OCI-LY3 (cell line): ENCODE measurements around the gene FBXO28.

Experiments
- H2AFZ ChIP-seq: fragments of 200-600, 300-600 bp; shearing (Covaris generic); 2 replicates; pipeline ENCODE4 v1.6.0; 2014; ENCODE audit warnings: antibody characterized with exemption, low read depth, low read length
- H3K27ac ChIP-seq: fragments of 200-600, 300-600 bp; sonication (generic); 2 replicates; pipeline ENCODE4 v1.5.1; 2014; ENCODE audit warnings: mild to moderate bottlenecking, low read length, moderate library complexity, mixed read lengths
- H3K27me3 ChIP-seq: fragments of 200-600, 300-600 bp; sonication (generic); 2 replicates; pipeline ENCODE4 v1.6.1; 2014; ENCODE audit warnings: low read depth, low read length, mixed read lengths
- H3K36me3 ChIP-seq: fragments of 200-600, 300-600 bp; sonication (generic); replicated peaks from 2 replicates; pipeline ENCODE3; 2014; ENCODE audit warnings: low read depth, low read length, mixed read lengths
- H3K4me1 ChIP-seq: fragments of 300-600, 200-600 bp; sonication (generic); 2 replicates; pipeline ENCODE4 v1.6.1; 2014; ENCODE audit warnings: low read length, mixed read lengths
- H3K4me2 ChIP-seq: fragments of 200-600, 300-600 bp; sonication (generic); 2 replicates; pipeline ENCODE4 v1.6.1; 2014; ENCODE audit warnings: low read length, mixed read lengths
- H3K4me3 ChIP-seq: fragments of 300-600, 200-600 bp; sonication (generic); 2 replicates; pipeline ENCODE4 v1.5.1; 2014; ENCODE audit warnings: antibody characterized with exemption, mild to moderate bottlenecking, low read length, moderate library complexity
- H3K79me2 ChIP-seq: fragments of 300-600, 200-600 bp; shearing (Covaris generic); 2 replicates; pipeline ENCODE4 v1.6.1; 2014; ENCODE audit warnings: mild to moderate bottlenecking, low read length, mixed read lengths
- H3K9ac ChIP-seq: fragments of 300-600, 200-600 bp; shearing (Covaris generic); 2 replicates; pipeline ENCODE4 v1.6.0; 2014; ENCODE audit warnings: mild to moderate bottlenecking, low read length, moderate library complexity
- H3K9me3 ChIP-seq: fragments of 200-600, 300-600 bp; shearing (Covaris generic); 2 replicates; pipeline ENCODE4 v1.6.1; 2014; ENCODE audit warnings: low read length, mixed read lengths; ENCODE audit not compliant: insufficient read depth
- H4K20me1 ChIP-seq: fragments of 200-600, 300-600 bp; sonication (generic); 2 replicates; pipeline ENCODE4 v1.6.1; 2016; ENCODE audit warnings: low read length, mixed read lengths; ENCODE audit not compliant: insufficient read depth
- CTCF ChIP-seq: fragments of 200-600, 300-600 bp; sonication (generic); IDR thresholded peaks from 2 replicates; pipeline ENCODE4 v1.5.1; 2014; ENCODE audit warnings: antibody characterized with exemption, low read length, low read depth
- EZH2phosphoT487 ChIP-seq: fragments of 200-600 bp; shearing (Covaris generic); IDR thresholded peaks from 2 replicates; pipeline ENCODE4 v1.6.1; 2018; ENCODE audit warnings: antibody characterized with exemption, mixed run types, low read depth

FBXO28 gene

GRCh38 chr1:224106568-224107281, 7.2 kb upstream of the FBXO28 start:
- Histone ChIP-seq H3K36me3 (no peaks in the 10 kb centered on the region), H3K27me3 (no peaks in the 10 kb centered on the region), H2AFZ (peak overlapping the region; percentile 96), H3K79me2 (no peaks in the 10 kb centered on the region), H3K4me3 (peak overlapping the region; percentile 65), H3K27ac (no peak overlapping the region), H3K4me1 (peaks cover 19% of the 10 kb centered on the region), H3K4me2 (peak overlapping the region; percentile 69), H3K9ac (peak overlapping the region; percentile 27; the same call in 1 of the 2 replicates), H3K9me3 (no peaks in the 10 kb centered on the region), H4K20me1 (no peaks in the 10 kb centered on the region)
- TF ChIP-seq CTCF (peak; percentile 77), EZH2phosphoT487 (no peak)

- Histone ChIP-seq H3K27ac (no peak overlapping the region), H3K36me3 (no peaks in the 10 kb centered on the region), H3K79me2 (no peaks in the 10 kb centered on the region), H3K4me3 (no peak overlapping the region), H2AFZ (peak overlapping the region; percentile 96), H3K4me1 (peaks cover 19% of the 10 kb centered on the region), H3K4me2 (peak overlapping the region; percentile 69), H3K9me3 (no peaks in the 10 kb centered on the region), H4K20me1 (no peaks in the 10 kb centered on the region), H3K27me3 (no peaks in the 10 kb centered on the region), H3K9ac (no peak overlapping the region)
- TF ChIP-seq EZH2phosphoT487 (no peak), CTCF (no peak)
These were observed 6.7 kb upstream of the FBXO28 start for GRCh38 chr1:224107282-224107625.

GRCh38 chr1:224108991-224109390, 4.9 kb upstream of the FBXO28 start:
- Histone ChIP-seq H3K36me3 (no peaks in the 10 kb centered on the region), H3K9me3 (no peaks in the 10 kb centered on the region), H3K79me2 (peaks cover 7% of the 10 kb centered on the region), H3K9ac (no peak overlapping the region), H3K27me3 (no peaks in the 10 kb centered on the region), H3K4me3 (no peak overlapping the region), H3K4me2 (no peak overlapping the region), H3K27ac (no peak overlapping the region), H4K20me1 (no peaks in the 10 kb centered on the region), H2AFZ (no peak overlapping the region), H3K4me1 (peaks cover 23% of the 10 kb centered on the region)
- no peak for TF ChIP-seq CTCF
- TF ChIP-seq EZH2phosphoT487, result no peak

GRCh38 chr1:224109981-224110380, 3.9 kb upstream of the FBXO28 start:
- Histone ChIP-seq H3K27ac (no peak overlapping the region), H3K4me3 (no peak overlapping the region), H3K4me1 (peaks cover 24% of the 10 kb centered on the region), H3K9me3 (no peaks in the 10 kb centered on the region), H3K4me2 (no peak overlapping the region), H3K79me2 (peaks cover 17% of the 10 kb centered on the region), H3K9ac (no peak overlapping the region), H3K36me3 (no peaks in the 10 kb centered on the region), H3K27me3 (no peaks in the 10 kb centered on the region), H4K20me1 (no peaks in the 10 kb centered on the region), H2AFZ (no peak overlapping the region)
- TF ChIP-seq EZH2phosphoT487, result no peak
- no peak for TF ChIP-seq CTCF
